ENCODE data around the gene TENM4.
A peak's percentile ranks its signal among the peaks of the same experiment; 100 is the strongest.

Gene TENM4

GRCh38 chr11:78823588-78823987, 617.2 kb downstream of the TENM4 start:
- DNase-seq = no peak

DNA sequence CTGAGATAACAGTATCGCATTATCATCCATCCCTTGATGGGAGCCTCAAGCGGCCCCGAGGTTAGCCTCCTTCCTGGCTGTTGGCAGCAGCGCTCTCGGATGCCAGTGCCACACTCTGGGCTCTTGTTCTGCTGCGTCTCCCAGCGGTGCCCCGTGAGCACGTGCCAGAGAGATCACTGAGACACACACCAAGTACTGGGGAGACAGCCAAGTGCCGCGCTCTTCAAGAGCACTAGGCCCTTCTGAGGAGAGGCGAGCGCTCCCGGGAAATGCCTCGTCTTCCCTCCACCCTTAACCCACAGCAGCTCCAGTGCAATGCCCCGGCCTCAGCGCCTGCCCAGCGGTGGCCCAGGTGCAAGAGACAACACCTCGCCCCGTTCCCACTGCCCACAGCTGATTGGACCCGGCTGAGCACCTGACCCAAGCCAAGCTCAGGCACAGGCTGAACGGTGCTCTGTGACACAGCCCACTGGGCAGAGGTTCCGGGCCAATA, 617.9 kb downstream of the TENM4 start:
- no peak for DNase-seq

DNA sequence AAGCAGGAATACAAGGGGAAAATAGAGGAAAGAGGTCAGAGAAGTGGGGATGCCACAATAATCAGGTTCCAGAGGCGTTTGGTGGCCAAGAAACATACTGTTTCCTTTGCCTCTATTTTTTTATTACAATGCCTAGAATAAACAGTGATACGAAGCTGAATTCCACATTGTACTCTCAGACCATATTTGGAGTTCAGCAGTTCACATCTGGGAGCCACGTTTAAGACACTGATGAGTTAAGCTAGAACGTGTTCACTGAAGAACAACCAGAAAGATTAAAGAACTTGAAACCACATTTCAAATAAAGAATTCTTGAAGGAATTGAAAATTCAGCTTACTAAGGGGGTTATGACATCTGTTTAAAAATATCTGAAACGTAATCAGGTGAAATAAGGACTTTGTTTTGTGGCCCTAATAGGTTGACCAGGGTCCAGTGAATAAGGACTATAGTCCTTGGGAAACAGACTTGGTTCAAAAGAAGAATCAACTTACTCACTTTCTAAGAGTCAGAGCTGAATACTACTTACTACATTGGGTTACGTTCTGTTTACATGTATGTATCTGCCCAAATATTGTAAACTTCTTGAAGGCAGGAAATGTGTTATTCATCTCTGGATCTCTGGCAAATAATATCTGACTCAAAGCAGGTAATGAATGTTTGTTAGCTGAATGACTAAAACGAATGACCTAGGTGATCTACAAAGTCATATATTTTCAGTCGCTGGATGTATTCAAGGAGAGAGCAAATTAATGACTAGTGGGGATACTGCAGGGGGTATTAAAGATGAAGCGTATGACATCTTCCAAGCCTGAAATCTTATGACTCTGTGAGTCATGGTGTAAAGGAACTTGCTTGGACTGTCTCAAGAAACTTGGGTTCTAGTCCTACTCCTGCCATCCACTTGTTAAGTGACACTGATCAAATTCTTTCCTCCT, 619.2 kb downstream of the TENM4 start:
- no peak for DNase-seq

DNA sequence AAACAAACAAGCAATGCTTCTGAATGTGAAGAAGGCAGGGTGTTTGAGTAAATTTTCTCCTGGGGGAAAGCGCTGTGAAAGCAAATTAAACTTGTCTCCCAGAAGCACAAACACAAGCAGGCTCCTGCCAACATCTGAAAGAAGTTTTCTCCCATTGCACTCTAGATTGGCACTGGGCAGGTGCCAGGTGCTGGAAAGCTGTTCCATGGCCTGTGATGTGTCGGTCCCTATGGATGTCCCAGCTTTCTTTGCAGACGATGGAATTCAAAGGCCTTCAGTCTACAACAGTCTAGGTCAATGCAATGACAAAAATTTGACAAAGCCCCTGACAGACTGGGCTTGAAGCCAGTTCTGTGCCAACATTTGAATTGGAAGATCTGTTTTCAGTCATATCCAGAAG, 620.1 kb downstream of the TENM4 start:
- no peak for DNase-seq

DNA sequence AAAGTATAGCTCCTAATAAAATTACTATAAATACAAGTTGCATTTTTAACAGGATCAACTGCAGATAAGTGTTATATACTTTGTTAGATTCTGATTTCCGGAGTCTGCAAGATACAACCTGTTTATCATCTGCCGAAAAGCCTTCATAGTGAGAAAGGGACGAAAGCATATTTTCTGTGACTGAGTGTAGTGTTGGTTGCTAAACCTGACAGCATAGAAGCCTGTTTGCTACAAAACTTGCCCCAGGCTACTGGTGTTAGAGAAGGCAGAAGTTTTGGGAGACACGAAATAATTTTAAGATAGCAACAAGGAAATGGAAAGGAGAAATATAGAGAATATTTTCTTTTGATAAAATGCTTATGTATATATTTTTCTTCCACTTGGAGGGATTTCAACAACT, 622.6 kb downstream of the TENM4 start:
- DNase-seq = no peak

DNA sequence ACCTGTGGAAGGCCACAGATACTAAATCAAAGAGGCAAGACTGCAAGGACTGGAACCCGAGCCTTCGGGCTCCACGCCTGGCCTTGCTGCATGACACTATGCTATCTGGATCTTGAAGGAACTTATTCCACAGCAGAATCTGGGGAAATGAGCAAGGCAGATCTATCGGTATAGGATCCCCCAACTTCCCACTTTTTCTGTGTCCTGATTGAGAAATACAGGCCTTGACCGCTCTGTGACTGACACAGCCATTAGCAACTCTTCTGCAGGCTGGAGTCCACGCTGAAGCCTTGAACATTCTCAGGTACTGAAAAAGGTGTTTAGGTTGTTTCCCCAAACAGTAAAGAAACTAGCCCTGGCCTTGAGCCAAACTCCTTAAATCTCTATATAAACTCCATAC, 625.0 kb downstream of the TENM4 start:
- no peak for DNase-seq

DNA sequence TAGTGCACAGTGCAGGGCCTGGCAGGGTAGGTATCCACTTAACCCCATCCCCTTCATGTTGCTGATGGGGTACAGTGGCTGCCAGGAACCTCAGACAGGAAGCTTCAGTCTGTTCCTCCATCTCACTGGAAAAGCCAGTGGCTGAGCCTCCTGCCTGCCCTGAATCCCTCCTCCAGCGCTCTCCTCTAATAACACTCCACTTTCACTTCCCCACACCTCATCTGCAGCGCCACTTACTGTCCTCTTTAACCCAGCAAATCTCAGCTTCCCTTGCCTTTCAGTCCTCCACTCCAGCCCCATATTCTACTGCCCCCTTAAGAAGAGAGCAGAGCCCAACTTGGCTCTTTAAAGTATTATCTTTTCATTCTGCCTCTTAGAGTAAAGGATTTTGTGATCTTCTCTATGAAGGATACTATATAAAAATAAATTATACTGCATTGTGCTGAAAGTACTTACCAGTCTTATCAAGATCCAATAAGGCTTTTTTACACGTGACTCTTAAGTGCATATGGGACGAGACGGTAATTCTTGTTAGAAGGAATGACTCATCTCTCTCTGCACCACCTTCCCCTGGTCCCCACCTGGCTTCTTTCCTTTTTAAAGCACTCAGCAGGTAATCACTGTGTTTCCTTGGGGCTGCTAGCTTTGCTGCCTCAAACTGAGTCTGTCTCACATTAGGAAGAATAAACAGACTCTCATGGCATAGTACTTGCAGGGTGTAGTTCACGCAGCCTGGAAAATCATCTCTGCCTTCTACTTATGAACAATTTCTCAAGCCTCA, 628.1 kb downstream of the TENM4 start:
- no peak for DNase-seq

- no peak for DNase-seq
These were observed 630.2 kb downstream of the TENM4 start for GRCh38 chr11:78810559-78811009.

GRCh38 chr11:78809931-78810541, 630.8 kb downstream of the TENM4 start:
- no peak for DNase-seq

DNA sequence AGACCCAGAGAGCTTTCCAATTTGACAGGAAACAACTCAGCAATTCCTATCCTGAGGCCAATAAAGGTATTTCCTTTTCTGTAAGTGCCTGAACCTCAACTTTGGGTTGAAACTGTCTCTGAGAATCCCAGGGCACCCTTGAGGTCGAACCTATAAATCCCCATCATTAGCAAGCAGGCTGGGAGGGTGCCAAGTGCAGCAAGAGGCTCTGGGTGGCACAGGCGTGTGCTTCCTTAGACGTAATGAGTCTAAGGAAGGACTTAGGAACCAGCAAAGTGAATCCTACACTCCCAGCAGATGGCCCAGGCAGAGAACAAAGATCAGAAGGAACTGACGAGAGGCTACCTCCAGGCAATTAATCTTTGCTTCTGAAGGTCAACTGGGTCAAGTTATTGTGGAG, 631.9 kb downstream of the TENM4 start:
- no peak for DNase-seq

- no peak for DNase-seq
These were observed 633.5 kb downstream of the TENM4 start for GRCh38 chr11:78807351-78807750.

- DNase-seq = no peak
These were observed 634.4 kb downstream of the TENM4 start for GRCh38 chr11:78806214-78807004.

DNA sequence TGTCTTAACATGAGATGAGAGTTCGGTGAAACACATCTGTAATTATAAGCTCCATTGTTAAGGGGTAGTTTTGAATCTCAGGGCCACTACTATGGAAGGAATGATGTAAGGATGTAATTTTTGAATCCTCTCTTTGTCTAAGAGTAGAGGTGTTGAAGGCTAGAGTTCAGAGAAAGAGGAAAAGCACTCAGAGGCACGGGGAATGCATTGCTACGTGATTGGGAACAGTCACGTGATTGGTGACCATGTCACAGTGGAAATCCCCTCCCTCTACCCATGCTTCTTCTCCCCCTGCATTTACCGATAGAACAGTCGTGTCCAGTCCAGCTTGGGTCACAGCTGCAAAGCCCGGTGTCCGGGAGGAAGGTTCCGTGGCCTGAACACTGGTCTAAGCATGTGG, 635.8 kb downstream of the TENM4 start:
- DNase-seq = no peak

- no peak for DNase-seq
These were observed 636.8 kb downstream of the TENM4 start for GRCh38 chr11:78803995-78804394.

DNA sequence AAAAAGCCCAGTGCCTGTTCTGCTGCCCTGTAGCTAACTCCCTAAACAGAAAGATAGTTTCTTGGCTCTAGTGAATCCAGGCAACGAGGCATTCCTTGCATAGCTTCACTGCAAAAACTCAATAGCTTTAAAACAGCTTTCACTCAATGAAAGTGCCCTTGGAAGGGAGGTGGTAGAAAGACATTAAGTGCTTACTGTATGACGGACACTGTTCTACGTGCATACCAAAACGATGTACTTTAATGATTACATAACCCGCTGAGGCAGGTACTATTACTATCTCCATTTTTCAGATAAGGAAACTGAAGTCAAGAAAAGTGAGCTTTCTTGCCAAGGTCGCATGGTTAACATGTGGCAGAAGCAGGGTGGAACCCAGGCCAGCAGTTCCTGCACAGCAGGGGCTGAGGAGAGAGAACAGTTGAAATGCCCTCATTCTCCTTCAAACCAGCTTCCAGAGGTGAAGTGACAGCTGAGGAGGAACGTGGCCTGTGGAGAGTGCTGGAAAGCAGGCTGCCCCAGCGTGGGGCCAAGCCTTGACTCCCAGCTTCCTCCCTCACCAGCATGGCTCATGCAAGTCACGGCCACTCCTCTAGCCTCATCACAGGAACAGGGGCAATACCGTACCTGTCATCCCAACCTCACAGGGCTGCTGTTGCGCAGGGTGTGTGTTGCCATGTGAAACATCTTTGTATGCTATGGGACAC, 638.6 kb downstream of the TENM4 start:
- DNase-seq = no peak

GRCh38 chr11:78801161-78801884, 639.5 kb downstream of the TENM4 start:
- DNase-seq = peak; percentile 59

- DNase-seq = no peak
These were observed 640.1 kb downstream of the TENM4 start for GRCh38 chr11:78800756-78801155.

GRCh38 chr11:78800096-78800690, 640.6 kb downstream of the TENM4 start:
- DNase-seq = no peak

DNA sequence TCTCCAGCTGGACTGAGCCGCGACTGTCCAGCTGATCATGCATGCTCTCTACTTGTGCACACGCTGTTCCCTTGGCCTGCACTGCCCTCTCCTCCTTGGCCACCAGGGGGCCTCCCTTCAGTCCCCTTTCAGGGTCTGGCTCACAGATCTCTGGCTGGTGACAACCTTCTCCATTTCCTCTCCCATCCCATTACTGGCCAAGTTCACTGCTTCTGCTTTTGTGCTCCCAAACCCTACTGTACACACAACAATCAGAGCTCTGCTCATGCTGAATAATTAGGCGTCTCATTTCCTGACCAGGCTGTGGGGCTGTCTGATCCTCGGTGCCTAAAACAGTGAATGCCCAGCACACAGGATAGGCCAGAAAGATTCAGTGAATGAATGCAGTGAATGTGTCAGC, 642.2 kb downstream of the TENM4 start:
- DNase-seq = no peak

DNA sequence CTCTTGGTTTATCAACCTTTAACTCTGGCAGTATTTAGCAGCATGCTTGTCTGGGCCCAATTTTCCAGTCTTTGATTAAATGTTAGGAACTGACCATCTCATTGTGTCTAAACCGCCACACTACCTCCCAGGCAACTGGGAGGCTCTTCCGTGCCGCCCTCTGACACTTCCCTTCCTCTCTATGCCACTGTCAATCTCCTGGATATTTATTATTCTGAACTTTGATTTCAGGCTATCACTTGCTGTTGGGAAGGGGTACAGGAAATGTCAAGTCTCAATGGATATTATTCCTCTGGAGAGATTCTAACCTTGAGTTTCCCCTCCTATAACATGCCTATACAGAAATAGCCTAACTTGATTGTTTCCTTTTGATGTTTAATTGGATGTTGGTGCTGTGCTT, 643.3 kb downstream of the TENM4 start:
- no peak for DNase-seq

DNA sequence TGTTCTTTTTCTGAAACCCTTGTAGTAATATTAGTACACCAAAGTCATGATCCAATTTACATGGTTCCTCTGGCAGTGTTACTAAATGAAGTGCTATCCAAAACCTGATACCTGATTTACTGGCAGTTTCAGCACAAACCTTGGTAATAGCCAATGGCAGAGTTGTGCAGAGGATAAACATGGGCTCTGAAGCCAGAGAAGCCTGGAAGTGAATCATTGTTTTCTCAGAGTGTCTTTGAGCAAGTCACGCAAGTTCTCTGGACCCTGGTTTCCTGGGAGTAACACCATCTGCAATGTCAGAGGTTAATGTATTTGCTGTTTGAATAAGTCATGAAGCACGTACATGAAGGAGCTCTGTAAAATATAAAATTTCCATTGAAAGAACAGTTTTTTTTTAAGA, 643.9 kb downstream of the TENM4 start:
- DNase-seq = peak; percentile 62
